ENCODE results near the gene FRS2. TPM values are rescaled to one million over a fixed set of nuclear protein-coding genes. Genes with fewer than 3 reads are reported as not detected.

Gene FRS2
- total and polyA plus RNA-seq, 10 of the 15 experiments (the other 5 are each of a cell fraction or from before 2014, with no cell fraction given), result 1.1 to 13.1 (median 5.9) TPM

GRCh38 chr12:69585189-69586062 is 115.2 kb downstream of the FRS2 start, which contains the start of gene CCT2 (continued):
- TF ChIP-seq RELB (IDR thresholded peaks at IDR 0.05; ENCODE audit: low read depth) (peak; percentile 78), GABPA (IDR thresholded peaks at IDR 0.05; ENCODE audit: low read depth) (peak; percentile 84), SMARCA5 (IDR thresholded peaks at IDR 0.05) (0 out of 2 replicates have a peak, but pooled peaks have one; percentile 63), ASH2L (IDR thresholded peaks at IDR 0.05; ENCODE audit: borderline replicate concordance, low read depth) (0 out of 2 replicates have a peak, but pooled peaks have one; percentile 68), BCL11A (IDR thresholded peaks at IDR 0.05; ENCODE audit: low read depth, low read length) (no peak), MYC (IDR thresholded peaks at IDR 0.05; ENCODE audit: insufficient read depth, insufficient read length, insufficient replicate concordance, low read length, severe bottlenecking) (peak; percentile 100), POLR2AphosphoS2 (IDR thresholded peaks at IDR 0.05; ENCODE audit: low read depth, low read length) (peak; percentile 94), ATF7 (IDR thresholded peaks at IDR 0.05; ENCODE audit: low read depth) (peak; percentile 69), YY1 (IDR thresholded peaks at IDR 0.05; ENCODE audit: low read depth, low read length) (peak; percentile 86)

- in situ Hi-C loops (cut with MboI), result no loop called here
- no peaks in the 10 kb centered on the region for H3K27me3 ChIP-seq (replicated peaks in 1 of 2; ENCODE audit: control insufficient read depth in 2 of 2, insufficient read depth in 2 of 2, low read length in 1 of 2)
- CTCF ChIA-PET, result no interaction called here
- RAD21 ChIA-PET (ENCODE audit: unreplicated experiment), result no interaction called here
- peaks cover 27% of the 10 kb centered on the region for H3K79me2 ChIP-seq (ENCODE audit: control insufficient read depth, insufficient read depth, low read length)
- no peaks in the 10 kb centered on the region for H3K9me3 ChIP-seq (replicated peaks; ENCODE audit: control insufficient read depth, insufficient read depth, low read length)
- H3K4me2 ChIP-seq (ENCODE audit: control insufficient read depth, insufficient read depth), result no peak overlapping the region
- 100% methylated on average over 4 of the region's 4 CpGs for WGBS (ENCODE audit: insufficient coverage, insufficient replicate concordance, low lambda C conversion rate, missing lambda C conversion rate)
- TF ChIP-seq SIN3A (IDR thresholded peaks at IDR 0.05; ENCODE audit: low read depth, low read length) (no peak), SREBF2 (IDR thresholded peaks at IDR 0.05; ENCODE audit: low read length) (no peak), IKZF2 (IDR thresholded peaks at IDR 0.05) (no peak), NR2F1 (conservative IDR thresholded peaks at IDR 0.05) (no peak), ZNF592 (IDR thresholded peaks at IDR 0.05) (no peak), DPF2 (IDR thresholded peaks at IDR 0.05) (no peak), RAD21 (IDR thresholded peaks at IDR 0.05; ENCODE audit: insufficient read depth, low read depth, low read length) (no peak), TARDBP (IDR thresholded peaks at IDR 0.05; ENCODE audit: borderline replicate concordance) (no peak), TCF3 (IDR thresholded peaks at IDR 0.05; ENCODE audit: borderline replicate concordance, insufficient read depth, low read depth, low read length) (no peak)
- H3K4me3 ChIP-seq, result no peak overlapping the region
- no peaks in the 10 kb centered on the region for H4K20me1 ChIP-seq (ENCODE audit: control insufficient read depth, insufficient read depth)
- no peak overlapping the region for H3K27ac ChIP-seq (ENCODE audit: control insufficient read depth, insufficient read depth)
- peaks cover 4% of the 10 kb centered on the region; the same call in 1 of the 2 replicates for H3K4me1 ChIP-seq (ENCODE audit: control insufficient read depth, insufficient read depth, low read length)
- SMC1A ChIA-PET (ENCODE audit: uncharacterized antibody, unreplicated experiment), result no interaction called here
- H3K36me3 ChIP-seq (ENCODE audit: control insufficient read depth in 2 of 2, insufficient read depth in 2 of 2, low read length in 1 of 2), result peaks cover 5 to 40% of the 10 kb centered on the region in 2 experiments
- POLR2A ChIA-PET, result interaction anchor here (1.3 kb wide), 1 partner anchor 12 kb away, joined by 4 read pairs; no protein-coding TSS in a partner anchor
- H3K9ac ChIP-seq (ENCODE audit: control insufficient read depth, insufficient read depth, low read length), result no peak overlapping the region
- intact Hi-C loops (cut with micrococcal nuclease; ENCODE audit: unreplicated experiment), result loop anchor here (5.0 kb wide), 1 partner anchor 231 kb away; the partner anchor contains the start of gene YEATS4
- no peak overlapping the region for H2AFZ ChIP-seq (ENCODE audit: control insufficient read depth, low read depth, low read length)
- BruUV-seq (replicated peaks), result no TSS peak
- DNase-seq (ENCODE audit: low read depth, low spot score) (no peak), FAIRE-seq (no peak), ATAC-seq (no peak)
Observed at GRCh38 chr12:69588527-69588926, 118.3 kb downstream of the FRS2 start.

All from GM12878 (cell line).